GM18951 (cell line): Measurements from ENCODE around the gene RABL3.
"Not testable (repeated sequence)": the region's sequence is repeated elsewhere in the genome, so short reads cannot be mapped to it uniquely, and the experiment has no call there.

Experiments used
- POLR2A ChIP-seq: IDR thresholded peaks from 4 replicates; pipeline ENCODE4 v1.6.1; 2011; ENCODE audit warnings: mild to moderate bottlenecking; ENCODE audit not compliant: insufficient read length, insufficient read depth; ENCODE audit errors: extremely low read depth
- in situ Hi-C: fragments of 300-500 bp; cut with MboI; formaldehyde crosslinking; loops from one replicate; pipeline ENCODE4 v1.12.0; 2022; ENCODE audit warnings: low sequenced_read_pairs, mixed read lengths, inconsistent platforms; ENCODE audit not compliant: unreplicated experiment

RABL3 gene

DNA sequence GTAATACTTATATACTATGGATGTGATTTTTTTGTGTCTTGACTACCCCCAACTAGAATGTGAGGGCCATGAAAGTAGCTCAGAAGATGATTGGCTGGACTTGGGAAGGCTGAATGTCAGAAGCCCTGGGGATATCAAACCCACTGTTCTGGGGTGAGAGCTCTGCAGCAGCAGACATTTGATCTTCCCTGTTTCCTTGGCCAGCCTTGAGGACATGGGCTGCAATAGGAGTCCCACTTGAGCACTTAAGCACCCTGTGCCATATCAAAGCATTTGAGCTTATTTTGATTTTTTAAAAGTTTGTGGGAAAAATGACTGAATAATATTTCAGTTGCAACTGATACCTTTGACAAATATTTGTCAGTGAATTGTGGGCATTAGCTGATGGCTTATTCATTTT, 21.9 kb upstream of the RABL3 start:
- in situ Hi-C loops, result no loop called here

DNA sequence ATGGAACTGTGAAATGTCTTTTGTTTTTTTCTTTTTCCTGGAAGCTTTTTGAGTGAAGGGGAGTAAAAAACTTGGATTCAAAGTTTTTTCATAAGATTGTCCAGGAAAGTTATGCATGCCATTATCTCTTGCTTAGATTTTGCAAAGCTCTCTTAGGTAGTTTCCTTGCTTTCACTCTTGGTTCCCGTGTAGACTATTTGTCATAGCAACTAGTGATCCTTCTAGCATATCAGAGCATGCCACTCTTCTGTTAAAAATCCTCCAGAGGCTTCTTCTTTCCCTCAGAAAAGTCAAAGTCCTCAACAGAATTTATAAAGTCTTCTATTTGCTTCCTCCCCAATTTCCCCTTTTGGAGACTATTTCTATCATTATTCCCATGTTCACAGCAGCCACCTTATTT, 21.3 kb upstream of the RABL3 start:
- in situ Hi-C loops, result no loop called here
- TF ChIP-seq POLR2A, result no peak

More for the DNA sequence above, 21.9 kb upstream of the RABL3 start:
- no peak for TF ChIP-seq POLR2A

DNA sequence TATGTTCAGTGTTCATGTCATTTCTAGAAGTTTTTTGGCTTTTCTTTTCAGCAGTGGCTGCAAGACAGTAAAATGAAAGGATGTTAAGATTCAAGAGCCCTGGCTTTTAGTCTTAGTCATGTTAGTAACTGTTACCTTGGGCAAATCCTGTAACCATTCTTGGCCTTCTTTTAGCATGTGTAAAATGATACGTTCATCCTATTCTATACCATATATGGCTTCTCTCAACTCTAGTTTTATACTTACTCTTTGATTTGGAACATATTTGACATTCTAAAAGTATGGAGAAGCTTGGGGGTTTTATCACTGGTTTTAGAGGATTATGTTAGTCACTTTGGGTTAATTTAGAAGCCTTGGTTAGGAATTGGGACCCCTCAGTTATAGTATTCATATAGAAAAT, 20.3 kb upstream of the RABL3 start:
- in situ Hi-C loops, result no loop called here
- no peak for TF ChIP-seq POLR2A

GRCh38 chr3:120758551-120758950, 16.2 kb upstream of the RABL3 start:
- in situ Hi-C loops, result not testable (repeated sequence)

GRCh38 chr3:120756061-120756460, 13.7 kb upstream of the RABL3 start:
- in situ Hi-C loops, result no loop called here
- no peak for TF ChIP-seq POLR2A

- no peak for TF ChIP-seq POLR2A
- in situ Hi-C loops, result no loop called here
Observed at GRCh38 chr3:120753810-120754209, 11.5 kb upstream of the RABL3 start.

DNA sequence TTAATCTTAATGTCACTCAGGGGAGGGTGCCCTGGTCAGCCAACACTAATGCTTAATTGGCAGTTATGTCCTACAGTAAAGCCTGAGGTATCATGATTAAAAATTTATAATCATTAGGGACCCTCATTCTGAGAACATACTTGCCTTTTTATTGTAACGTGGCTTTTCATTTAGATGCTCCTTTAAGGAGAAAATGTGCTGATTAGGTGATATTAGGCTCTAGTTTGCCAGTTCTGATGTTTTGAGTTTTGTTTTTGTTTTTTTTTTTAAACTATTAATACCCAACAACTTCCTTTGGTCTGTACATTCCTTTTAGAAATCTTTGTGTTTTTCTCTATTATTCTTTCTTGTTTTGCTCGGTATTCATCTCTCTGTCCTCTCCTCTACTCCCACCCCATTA, 10.5 kb upstream of the RABL3 start:
- in situ Hi-C loops, result no loop called here
- no peak for TF ChIP-seq POLR2A

GRCh38 chr3:120752230-120752629, 9.9 kb upstream of the RABL3 start:
- no peak for TF ChIP-seq POLR2A
- in situ Hi-C loops, result no loop called here

- TF ChIP-seq POLR2A, result no peak
- in situ Hi-C loops, result no loop called here
Observed at GRCh38 chr3:120749843-120750242, 7.5 kb upstream of the RABL3 start.

DNA sequence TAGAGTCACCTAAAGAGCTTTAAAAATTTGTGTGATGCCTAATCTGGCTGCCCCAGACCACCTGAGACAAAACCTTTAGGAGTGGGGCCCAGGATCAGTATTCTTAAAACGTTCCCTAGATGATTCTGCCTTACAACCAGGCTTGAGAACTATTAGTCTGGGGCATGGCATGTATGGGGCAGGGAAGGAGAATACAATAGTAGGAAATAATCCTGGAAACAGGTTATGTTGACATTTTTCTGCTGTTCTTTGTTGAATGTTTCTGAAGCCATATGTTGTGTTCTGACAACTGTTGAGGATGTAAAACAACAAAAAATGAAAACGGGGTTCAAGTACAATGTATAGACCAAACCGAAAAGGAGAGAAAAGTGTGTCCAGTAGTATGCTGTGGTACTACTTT, 3.1 kb upstream of the RABL3 start:
- no peak for TF ChIP-seq POLR2A
- in situ Hi-C loops, result no loop called here

DNA sequence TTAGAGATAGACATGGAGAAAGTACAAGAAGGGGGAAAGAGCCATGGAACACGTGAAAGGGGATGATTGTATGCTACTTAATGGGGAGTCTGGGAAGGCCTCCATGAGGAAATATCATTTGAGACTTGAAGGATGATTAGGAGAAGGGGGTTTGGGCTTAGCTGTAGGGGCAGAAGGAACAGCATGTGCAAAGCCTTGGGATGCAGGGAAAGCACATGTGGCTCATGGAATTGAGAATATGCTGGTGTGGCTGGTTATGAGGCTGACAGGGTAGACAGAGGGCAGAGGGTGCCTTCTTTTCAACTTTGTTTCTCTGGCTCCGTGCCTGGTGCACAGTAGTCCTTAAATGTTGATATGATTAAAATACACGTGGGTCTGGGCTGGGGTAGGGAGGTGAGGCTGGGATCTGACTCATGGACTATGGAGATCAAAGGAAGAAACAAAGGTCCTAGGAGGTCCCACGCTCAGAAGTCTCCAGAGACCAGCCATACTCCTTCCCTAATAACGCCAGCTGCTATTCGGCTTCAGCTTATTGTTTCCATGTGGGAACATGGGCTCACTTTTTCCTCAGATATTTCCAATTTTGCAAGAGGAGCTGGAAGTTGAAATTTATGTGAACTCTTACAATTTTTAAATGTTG, 1.4 kb upstream of the RABL3 start:
- no peak for TF ChIP-seq POLR2A
- in situ Hi-C loops, result no loop called here

DNA sequence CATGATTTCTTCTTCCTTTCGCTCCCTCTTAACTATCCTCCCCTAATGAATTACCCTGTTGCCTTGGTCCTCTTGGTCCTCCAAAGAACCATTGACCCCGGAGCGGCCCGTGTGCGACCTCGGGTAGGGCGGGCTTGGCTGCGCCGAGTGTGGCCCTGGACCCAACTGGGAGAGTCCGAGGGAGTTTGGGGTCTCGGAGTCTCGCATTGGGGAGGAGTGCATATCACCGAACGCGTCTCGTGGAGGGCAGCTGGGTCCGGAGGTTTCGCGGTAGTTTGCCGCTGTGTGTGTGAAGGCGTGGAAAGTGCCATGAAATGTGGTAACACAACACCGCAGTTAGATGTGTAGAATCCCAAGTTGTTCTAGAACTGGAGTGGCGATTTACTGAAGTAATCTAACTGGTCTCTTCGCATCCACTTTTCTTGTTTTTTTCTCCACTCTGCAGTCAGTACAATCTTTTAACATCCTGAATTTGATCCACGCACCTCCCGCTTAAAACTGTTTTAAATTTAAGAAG, 591 bp upstream of the RABL3 start:
- no peak for TF ChIP-seq POLR2A
- in situ Hi-C loops, result no loop called here

DNA sequence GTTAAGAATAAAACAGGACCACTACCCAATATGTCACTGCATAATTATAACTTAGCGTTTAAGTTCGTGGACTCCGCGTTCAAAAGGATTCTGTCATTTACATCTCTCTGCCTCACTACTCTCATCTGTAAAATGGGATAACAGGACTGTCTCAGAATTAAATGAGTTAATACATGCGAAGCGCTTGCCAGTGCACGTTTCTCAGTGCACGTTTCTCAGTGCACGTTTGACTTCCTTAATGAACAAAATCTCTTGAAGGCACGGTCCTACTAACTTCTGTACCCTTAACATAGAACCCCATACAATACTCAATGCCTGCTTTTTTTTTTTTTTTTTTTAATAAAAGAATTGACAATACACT, 499 bp downstream of the RABL3 start:
- no peak for TF ChIP-seq POLR2A
- in situ Hi-C loops, result no loop called here

DNA sequence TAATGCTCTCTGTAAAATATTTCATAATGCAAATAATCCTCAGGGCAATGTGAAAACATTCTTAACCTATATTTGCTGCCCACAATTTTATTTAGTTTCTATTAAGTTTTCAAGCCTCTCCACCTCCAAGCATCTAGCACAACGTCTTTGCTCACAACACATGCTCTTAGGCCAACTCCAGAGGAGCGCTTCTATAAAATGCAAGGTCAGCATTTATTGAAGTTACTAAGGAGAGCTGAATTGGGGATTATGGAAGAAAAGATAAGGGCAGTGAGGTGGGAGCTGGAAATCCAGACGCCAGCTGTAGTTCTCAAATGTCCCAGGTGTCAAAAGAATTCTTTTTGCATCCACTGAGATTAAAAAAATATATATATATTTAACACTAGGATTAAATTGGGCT, 996 bp downstream of the RABL3 start:
- in situ Hi-C loops, result no loop called here
- no peak for TF ChIP-seq POLR2A

DNA sequence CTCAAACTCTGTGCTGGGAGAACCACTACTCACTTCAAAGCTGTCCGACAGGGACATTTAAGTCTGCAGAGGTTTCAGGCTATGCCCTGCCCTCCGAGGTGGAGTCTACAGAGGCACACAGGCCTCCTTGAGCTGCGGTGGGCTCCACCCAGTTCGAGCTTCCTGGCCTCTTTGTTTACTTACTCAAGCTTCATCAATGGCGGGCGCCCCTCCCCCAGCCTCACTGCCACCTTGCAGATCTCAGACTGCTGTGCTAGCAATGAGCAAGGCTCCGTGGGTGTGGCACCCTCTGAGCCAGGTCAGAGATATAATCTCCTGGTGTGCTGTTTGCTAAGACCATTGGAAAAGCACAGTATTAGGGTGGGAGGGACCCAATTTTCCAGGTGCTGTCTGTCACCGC, 4.3 kb downstream of the RABL3 start:
- in situ Hi-C loops, result not testable (repeated sequence)
